Astrocyte (in vitro differentiated cells and primary cell): ENCODE measurements around the gene PNPLA1.

Experiments used
- CTCF ChIP-seq: IDR thresholded peaks from 2 replicates; pipeline ENCODE4 v1.5.1; 2011; ENCODE audit warnings: low read depth, mild to moderate bottlenecking, inconsistent platforms, low read length, moderate library complexity; ENCODE audit not compliant: insufficient read depth
- EZH2 ChIP-seq: IDR thresholded peaks from 2 replicates; pipeline ENCODE4 v1.6.1; 2012; ENCODE audit warnings: mild to moderate bottlenecking, low read length, inconsistent platforms; ENCODE audit not compliant: insufficient read depth

- TF ChIP-seq CTCF (no peak), EZH2 (no peak)
Measured at GRCh38 chr6:36221674-36222073, 48.2 kb upstream of the PNPLA1 start.
